Erythroblast (primary cell): ENCODE results near the gene RUSC2.
"Not testable (repeated sequence)": the region's sequence is repeated elsewhere in the genome, so short reads cannot be mapped to it uniquely, and the experiment has no call there.

Experiments used
- DNase-seq, 2 experiments: peaks; one replicate each; lab custom pipeline; 2025; lab: John Stamatoyannopoulos, UW
- GATA1 ChIP-seq: IDR thresholded peaks from 2 replicates; pipeline ENCODE4 v1.6.1; 2011; ENCODE audit warnings: low read depth, mild to moderate bottlenecking, control low read depth, low read length, moderate library complexity
- POLR2A ChIP-seq: IDR thresholded peaks from 2 replicates; pipeline ENCODE4 v1.6.1; 2011; ENCODE audit warnings: mild to moderate bottlenecking, low read length

Gene RUSC2

DNA sequence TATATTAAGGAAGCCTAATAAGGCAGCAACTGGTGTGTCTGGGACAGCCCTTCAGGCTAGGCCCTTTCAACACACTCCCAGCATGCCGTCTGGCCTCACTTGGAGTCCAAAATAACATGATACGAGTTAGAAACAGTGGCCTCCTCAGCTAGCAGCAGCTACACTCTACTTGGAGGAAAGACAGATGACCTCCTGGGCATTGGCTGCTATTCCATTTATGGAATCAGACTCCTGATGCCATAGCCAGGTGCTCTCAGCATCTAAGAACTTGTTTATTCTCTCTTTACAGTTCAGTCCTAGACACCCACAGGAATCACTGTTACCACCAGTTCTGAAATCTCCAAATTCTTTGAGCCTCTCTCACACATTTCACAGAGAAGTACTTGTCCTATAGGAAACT lies 31.8 kb downstream of the RUSC2 start:
- DNase-seq, result no peak
- TF ChIP-seq POLR2A (no peak), GATA1 (no peak)

DNA sequence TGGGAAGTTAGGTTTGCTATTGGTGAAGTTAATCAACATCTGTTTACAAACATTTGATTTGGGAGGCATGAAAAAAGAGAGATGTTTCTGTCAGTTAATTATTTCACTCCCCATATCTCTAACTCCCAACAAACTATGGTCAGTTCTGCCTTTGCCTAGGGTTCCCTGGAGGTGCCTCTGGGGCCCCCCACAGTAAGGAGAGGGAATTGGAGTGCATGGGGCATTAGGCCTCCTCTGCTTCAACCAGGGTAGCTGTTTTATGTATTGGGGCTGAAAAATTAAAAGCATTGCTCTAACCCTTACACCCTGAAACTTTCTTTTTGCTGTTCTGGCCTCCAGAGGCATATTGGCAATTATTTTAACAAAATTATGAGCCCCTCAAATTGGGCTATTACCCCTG lies 32.3 kb downstream of the RUSC2 start:
- DNase-seq, result peak in 1 of 2 experiments; percentile 7
- TF ChIP-seq POLR2A (no peak), GATA1 (no peak)

DNA sequence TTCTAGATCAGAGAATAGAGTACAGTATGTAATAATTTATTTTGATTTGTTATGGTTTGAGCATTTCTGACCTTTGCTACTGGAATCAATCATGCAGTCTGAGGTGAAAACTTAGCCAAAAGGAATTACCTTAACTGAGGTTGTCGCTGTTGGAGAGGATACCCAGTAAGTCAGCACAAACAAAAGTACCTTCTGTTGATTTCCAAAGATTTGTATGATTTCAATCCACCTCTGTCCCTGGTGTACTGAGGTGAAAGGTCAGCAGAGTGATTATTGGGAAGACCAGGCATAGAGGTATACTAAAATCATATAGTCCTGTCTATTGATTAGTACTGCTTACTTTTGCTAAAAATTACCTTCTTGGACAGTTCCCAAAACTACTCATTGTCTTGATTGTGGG lies 32.8 kb downstream of the RUSC2 start:
- TF ChIP-seq POLR2A (no peak), GATA1 (no peak)
- no peak for DNase-seq

DNA sequence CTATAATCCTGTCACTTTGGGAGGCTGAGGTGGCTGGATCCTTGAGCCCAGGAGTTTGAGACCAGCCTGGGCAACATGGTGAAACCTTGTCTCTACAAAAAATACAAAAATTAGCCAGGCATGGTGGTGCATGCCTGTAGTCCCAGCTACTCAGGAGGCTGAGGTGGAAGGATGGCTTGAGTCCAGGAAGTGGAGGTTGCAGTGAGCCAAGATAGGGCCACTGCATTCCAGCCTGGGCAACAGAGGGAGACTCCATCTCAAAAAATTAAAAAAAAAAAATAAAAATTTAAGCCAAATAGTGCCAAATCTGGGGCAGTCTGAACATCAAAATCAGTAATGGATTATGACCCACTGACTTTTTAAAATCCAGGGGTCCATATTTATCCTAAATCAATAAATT lies 33.6 kb downstream of the RUSC2 start:
- not testable (repeated sequence) for DNase-seq

DNA sequence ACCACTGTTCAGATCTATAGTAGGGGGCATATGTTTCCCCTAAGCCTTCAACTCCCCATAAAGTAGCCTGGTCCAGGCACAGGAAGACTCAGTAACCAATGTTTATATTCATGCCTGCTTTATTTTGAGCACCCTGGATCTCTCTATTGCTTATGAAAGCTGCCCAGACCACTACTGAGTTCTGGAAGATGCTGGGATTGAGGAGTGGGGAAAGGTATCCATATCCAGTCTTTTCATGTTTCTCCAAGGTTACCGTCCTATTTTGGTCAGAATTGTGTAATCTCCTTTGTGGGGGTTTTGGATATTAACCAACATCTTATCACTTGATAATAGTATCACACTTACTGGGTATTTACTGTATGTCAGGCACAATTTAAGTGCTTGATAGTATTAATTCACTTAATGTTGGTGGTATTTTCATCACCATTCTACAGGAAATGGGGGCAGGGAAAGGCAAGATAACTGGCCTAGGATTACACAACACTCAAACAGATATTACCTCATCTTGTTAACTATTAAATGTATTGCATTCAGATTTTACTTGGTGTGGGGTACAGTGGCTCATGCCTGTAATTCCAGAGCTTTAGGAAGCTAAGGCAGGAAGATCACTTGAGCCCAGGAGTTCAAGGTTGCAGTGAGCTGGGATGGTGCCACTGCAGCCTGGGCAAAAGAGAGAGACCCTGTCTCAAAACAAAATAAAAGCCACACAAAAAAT lies 36.3 kb downstream of the RUSC2 start:
- TF ChIP-seq POLR2A, result no peak
- TF ChIP-seq GATA1, result no peak
- no peak for DNase-seq

DNA sequence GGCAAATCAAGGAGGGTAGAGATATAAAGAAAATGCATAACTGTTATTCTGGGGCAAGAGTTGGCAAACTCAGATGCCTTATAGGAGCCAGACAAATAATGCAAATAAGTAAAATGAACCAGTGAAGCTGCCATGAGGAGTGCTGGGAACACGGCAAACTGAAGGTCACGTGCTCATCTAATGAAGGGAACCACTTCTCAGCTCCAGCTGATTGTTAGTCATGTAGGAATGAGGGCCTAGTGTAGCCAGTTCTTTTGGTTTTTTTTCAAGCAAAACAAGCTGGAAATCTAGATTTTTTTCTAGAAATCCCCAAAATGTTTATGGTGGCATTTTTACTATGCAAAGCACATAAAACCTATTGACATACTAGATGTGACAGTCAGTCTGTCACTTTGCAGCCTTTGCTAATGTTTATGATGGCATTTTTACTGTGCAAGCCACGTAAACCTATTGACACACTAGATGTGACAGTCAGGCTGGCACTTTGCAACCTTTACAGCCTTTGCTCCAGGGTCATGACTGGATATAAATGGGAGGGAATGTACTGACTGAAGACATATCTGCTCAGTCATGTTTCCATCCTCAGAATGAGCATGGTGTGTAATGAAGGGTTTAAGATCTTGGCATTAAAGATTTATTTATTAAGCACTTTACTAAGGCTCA lies 39.4 kb downstream of the RUSC2 start:
- DNase-seq, result no peak
- no peak for TF ChIP-seq GATA1
- TF ChIP-seq POLR2A, result no peak

DNA sequence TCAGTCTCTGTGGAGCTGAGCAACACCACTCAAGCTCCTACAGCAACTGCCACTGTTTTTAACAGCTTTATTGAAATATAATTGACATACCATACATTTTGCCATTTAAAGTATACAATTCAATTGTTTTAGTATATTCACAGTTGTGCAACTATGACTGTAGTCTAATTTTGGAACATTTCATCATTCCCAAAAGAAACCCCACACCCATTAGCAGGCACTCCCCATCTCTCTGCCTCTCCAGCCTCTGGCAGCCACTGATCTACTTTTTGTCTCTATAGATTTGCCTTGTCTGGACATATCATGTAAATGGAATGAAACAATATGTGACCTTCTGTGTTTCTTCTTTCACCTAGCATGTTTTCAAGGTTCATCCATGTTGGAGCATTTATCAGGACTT lies 43.5 kb downstream of the RUSC2 start:
- no peak for DNase-seq
- no peak for TF ChIP-seq POLR2A
- TF ChIP-seq GATA1, result no peak

DNA sequence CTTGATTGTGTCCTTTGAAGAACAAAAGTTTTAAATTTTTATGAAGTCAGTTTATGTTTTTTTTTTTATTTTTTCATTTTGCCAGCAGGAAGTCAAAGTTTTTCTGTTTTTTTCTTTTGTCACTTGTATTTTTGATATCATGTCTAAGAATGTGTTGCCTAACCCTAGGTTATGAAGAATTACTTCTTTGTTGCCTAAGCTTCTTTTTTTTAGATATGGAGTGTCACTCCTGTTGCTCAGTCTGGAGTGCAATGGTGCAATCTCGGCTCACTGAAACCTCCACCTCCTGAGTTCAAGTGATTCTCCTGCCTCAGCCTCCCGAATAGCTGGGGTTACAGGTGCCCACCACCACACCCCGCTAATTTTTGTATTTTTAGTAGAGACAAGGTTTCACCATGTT lies 45.0 kb downstream of the RUSC2 start:
- DNase-seq, result not testable (repeated sequence)

DNA sequence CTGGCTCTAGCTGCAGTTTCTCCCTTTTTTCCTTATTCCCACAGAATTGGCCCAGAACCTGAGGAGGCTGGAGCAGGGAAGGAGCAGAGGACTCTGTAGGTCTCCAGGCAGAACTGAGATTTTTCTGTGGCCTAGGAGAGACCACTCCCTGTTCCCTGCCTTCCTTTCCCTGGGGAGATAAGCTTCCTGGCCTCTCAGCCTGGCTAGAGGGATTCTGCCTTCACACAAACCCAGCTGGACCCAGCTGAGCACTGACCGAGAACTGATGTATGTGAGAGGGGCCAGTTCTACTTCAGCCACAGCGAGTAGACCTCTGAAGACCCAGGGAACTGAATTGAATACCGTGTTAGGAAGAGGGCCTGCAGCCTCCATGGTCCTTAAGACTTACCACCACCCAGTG lies 48.0 kb downstream of the RUSC2 start:
- no peak for DNase-seq
- TF ChIP-seq GATA1 (no peak), POLR2A (no peak)

DNA sequence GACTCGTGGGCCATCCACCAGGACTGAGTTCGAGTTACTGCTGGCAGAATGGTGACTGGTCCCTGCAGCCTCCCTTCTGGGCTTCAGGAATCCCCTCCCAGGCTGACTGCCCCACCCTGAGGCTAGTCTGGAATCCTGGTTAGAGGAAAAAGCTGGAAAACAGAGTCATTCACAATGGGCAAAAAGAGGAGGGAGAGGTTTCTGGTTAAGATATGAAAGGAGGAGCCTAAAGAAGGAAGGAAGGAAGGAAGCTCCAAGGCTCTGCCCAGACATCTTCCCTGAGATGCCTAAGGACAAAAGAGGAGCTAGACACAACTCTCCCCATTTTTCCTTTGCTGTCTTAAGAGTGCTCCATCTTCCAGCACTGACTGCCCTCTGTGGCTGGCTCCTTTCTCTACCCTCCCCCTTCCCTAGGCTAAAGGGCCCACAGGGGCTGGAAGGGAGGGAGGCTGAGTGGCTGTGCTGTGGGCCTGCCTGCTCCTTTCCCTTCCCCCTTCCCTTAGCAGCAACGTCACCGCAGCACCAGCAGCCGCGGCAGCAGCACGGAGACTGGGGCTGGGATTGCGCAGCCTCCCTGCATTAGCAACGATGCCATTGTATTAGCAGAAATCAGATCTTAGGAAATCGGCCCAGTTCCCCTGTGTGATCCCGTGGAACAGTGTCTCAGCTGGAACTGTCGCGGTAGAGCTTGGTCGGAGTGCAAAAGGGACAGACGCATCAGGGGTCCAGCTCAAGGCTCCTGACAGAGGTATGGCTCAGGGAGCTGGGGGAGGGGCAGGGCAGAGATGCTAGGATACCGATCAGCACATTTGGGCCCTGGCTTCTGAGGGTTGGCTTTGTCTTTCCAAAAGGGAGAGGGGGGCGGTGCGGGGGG lies 48.7 kb downstream of the RUSC2 start:
- DNase-seq, result no peak
- TF ChIP-seq GATA1 (no peak), POLR2A (no peak)
